IPS-18c (cell line): ENCODE results near the gene TEKTIP1.
"Not testable (repeated sequence)": the region's sequence is repeated elsewhere in the genome, so short reads cannot be mapped to it uniquely, and the experiment has no call there.

ENCODE experiments used
- H3K4me3 ChIP-seq: 2 replicates; pipeline ENCODE4 v1.7.0; 2013; ENCODE audit warnings: low read depth, mild to moderate bottlenecking, low read length, moderate library complexity; ENCODE audit not compliant: insufficient read depth
- H3K9me3 ChIP-seq: one replicate; pipeline ENCODE4 v1.6.1; 2013; ENCODE audit warnings: mild to moderate bottlenecking, low read length, moderate library complexity; ENCODE audit not compliant: control insufficient read depth, insufficient read depth

TEKTIP1 gene

DNA sequence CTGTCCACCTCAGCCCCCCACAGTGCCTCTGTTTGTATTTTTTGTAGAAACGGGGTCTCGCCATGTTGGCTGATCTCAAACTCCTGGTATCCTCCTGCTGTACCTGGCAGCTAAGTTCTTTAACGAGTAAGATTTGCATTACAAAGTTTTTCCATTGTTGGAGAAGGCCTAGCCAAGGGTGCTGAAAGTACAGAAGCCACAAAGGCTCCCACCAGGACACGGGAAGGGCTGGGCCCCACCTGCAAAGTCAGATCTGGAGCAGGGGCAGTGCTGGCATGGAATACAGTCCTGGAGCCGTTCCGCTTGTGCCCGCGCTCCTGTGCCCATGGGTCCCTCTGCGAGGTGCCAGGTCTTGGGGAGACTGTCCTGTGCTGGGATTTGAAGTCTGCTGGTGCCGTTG, 20.7 kb upstream of the TEKTIP1 start:
- H3K9me3 ChIP-seq = no peaks in the 10 kb centered on the region
- H3K4me3 ChIP-seq = peak overlapping the region; percentile 24

DNA sequence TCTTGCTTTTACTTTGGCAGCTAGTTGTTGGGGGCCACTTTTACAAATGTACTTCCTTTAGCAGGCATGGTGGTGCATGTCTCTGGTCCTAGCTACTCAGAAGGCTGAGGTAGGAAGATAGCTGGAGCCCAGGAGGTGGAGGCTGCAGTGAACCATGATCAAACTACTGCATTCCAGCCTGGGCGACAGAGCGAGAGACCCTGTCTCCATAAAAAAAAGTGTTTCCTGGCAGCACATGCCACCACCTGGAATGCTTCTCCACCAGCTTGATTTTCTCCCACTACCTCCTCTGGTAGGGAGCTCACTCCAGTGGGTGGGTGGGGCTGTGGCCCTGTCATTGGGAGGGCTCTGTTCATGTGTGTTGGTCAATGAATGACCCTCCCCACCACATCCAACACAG, 20.3 kb upstream of the TEKTIP1 start:
- no peaks in the 10 kb centered on the region for H3K9me3 ChIP-seq
- H3K4me3 ChIP-seq = peak overlapping the region; percentile 24

- H3K4me3 ChIP-seq = no peak overlapping the region
- no peaks in the 10 kb centered on the region for H3K9me3 ChIP-seq
These were observed 19.8 kb upstream of the TEKTIP1 start for GRCh38 chr19:3519126-3519525.

DNA sequence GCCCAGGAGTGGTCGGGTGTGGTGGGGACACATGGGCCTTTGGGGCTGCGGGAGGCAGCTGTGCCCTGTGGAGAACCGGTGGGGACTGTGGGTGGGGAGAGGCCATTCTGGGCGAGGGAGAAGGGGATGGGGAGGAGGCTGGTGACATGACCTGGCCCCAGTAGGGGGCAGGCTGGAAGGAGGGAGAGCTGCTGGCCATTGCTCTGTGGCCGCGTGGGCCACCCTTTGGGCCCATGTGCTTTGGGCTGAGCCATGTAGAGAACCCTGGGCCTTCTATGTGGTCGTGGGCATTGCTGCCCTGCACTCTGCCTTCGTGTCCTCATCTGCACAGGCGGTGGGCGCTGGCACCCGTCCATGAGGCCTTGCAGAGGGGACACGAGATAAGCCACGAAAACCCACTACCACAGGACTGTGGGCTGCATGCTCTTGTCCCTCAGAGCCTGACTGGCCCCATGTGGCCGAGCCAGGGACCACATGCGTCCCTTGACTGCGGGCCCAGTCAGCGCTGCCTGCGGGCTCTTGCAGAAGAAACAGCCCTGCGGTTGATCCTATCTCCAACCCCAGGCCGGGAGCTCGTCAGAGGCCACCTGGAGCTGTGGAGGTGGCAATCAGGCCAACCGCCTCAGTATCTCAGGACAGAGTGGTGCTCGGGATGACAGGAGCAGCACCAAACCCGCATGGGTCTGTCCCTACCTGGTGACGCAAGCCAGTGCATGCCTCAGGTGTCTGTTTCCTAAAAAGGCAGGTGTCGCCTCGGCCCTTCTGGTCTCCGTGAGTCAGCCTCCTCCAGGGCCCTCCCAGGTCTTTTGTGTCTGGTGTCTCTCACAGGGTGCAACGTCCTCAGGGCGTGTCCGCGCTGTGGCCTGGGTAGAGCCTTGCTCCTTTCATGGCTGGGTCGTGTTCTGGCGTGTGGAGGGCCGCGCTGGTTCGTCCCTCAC, 18.5 kb upstream of the TEKTIP1 start:
- no peak overlapping the region for H3K4me3 ChIP-seq

DNA sequence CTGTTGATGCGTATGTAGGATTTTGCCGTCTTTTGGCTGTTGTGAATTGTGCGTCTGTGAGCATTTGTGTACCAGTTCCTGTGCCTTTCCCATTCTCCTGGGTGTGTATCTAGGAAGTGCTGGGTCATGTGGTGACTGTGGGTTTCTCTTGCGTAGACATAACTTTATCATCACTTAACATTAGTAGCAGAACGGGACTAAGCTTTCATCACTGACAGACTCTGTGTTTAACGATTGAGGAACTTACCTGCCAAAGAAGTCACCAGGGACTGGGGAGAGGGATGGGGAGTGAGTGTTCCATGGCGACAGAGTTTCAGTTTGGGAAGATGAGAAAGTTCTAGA, 17.9 kb upstream of the TEKTIP1 start:
- Histone ChIP-seq H3K9me3 (no peaks in the 10 kb centered on the region), H3K4me3 (no peak overlapping the region)

More for the DNA sequence above, 18.5 kb upstream of the TEKTIP1 start:
- H3K9me3 ChIP-seq = no peaks in the 10 kb centered on the region

GRCh38 chr19:3522421-3523360, 16.3 kb upstream of the TEKTIP1 start:
- H3K9me3 ChIP-seq = no peaks in the 10 kb centered on the region
- H3K4me3 ChIP-seq = no peak overlapping the region

DNA sequence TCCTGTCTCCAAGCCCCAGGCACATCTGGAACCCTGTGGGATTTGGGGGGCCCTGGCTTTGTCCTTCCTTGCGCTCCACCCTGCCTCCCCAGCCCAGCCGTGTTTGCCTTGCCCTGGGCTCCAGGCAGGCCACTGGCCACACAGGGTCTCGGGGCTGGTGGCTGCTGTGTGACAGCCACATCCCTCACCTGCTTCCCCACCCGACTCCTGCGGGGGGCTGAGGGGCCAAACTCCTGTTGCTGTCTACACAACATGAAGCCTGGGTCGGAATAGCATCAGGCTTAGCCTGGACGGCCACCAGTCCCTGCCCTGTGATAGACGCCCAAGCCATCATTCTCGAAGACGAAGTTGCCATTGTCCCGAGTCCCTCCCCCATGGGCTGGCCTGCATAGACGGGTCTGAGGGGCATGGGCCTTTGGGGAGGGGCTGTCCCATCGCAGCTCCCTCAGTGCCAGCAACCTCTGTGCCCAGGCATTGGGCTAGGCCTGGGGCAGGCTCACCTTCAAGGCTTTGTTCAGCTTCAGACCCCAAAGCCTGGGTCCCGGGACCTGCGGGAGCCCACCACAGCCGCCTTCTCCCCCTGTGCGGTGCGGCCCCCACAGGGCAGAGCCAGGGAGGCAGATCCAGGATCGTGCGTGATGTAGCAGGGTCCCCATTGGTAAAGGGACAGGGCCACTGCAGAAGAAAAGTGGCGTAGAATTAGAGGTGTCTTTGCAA, 15.5 kb upstream of the TEKTIP1 start:
- no peak overlapping the region for H3K4me3 ChIP-seq
- H3K9me3 ChIP-seq = no peaks in the 10 kb centered on the region

DNA sequence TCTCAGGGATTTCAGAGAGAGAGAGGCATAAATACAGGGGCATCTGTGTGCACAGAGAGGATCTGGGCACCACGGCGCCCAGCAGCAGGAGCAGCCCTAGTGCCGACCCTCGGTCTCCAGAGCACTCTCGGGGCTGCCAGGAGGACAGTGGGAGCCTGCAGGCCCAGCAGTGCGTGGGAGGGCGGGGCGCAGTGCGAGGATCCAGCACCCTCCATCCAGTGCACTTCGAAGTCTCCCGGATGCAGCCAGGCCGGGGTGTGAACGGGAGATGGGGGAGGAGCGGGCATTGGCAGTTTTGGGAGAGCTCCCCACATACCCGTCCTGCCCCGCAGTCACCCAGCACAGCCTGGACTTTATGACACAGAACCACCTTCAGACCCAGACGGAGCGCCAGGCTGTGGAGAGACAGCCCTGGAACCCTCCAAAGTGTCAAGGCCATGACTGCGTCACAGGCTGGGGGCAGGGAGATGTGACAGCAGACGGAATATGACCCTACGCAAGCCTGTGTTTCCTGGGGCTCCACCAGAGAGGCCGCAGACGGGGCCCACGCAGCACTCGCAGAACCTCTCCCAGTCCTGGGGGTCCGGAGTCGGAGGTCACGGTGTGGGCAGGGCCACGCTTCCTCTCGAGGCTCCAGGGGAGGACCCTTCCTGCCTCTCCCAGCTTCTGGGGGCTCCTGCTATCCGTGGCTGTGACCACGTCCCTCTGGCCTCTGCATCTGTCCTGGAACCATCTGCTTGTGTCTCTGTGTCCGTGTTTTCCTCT, 14.7 kb upstream of the TEKTIP1 start:
- H3K4me3 ChIP-seq = no peak overlapping the region

DNA sequence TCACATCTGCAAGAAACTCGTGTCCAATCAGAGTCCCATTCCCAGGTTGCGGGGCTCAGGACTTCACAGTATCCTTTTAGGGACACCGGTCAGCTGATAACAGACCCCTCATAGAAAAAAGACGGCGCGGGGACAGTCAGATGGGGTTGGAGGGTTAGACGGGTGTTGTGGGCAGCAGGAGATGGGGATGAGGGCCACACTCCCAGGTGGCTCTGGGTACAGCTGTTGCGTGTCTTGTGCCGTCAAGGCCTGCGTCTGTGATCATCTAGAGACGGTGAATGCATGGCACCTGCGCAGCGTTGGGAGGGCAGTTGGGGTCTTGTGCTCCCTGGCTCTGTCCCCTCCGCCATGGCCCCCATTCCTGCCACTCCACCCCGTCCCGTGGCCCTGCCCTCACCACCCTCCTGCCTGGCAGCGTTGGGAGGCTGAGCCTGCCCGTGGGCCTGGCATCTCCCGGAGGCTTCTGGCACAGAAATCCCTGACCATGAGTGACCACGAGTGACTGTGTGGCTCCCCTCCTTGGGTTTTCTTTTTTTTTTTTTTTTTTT, 14.0 kb upstream of the TEKTIP1 start:
- Histone ChIP-seq H3K9me3 (no peaks in the 10 kb centered on the region), H3K4me3 (no peak overlapping the region)

More for the DNA sequence above, 14.7 kb upstream of the TEKTIP1 start:
- H3K9me3 ChIP-seq = no peaks in the 10 kb centered on the region

DNA sequence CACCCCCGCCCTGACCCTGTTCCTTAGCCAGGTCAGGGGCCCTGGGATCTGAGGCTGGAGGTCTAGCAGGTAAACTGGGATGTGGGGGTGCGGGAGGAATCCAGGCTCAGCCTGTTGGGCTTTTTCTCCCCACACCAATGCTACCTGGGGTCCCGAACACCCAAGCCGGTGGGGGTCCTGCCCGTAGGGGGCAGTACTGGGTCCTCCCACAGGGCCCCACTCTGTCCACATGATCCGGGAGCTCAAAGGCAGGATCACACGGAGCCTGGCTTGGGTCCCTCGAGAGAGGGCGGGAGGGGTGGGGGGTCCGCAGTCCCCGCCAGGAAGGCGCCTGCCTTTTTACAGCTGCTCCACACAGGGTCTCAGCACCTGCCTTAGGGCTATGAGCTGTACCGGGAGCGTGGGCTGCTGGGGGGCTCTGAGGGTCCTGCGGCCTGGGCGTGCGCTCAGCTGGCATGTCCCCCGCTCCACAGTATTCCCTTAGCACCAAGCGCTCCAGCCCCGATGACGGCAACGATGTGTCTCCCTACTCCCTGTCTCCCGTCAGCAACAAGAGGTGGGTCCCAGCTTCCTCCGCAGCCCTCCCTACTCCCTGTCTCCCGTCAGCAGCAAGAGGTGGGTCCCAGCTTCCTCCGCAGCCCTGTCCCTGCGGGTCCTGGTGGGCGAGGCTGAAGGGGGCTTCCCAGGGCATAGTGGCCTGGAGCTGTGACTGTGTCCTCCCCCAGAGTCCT, 12.3 kb upstream of the TEKTIP1 start:
- no peak overlapping the region for H3K4me3 ChIP-seq
- H3K9me3 ChIP-seq = no peaks in the 10 kb centered on the region

DNA sequence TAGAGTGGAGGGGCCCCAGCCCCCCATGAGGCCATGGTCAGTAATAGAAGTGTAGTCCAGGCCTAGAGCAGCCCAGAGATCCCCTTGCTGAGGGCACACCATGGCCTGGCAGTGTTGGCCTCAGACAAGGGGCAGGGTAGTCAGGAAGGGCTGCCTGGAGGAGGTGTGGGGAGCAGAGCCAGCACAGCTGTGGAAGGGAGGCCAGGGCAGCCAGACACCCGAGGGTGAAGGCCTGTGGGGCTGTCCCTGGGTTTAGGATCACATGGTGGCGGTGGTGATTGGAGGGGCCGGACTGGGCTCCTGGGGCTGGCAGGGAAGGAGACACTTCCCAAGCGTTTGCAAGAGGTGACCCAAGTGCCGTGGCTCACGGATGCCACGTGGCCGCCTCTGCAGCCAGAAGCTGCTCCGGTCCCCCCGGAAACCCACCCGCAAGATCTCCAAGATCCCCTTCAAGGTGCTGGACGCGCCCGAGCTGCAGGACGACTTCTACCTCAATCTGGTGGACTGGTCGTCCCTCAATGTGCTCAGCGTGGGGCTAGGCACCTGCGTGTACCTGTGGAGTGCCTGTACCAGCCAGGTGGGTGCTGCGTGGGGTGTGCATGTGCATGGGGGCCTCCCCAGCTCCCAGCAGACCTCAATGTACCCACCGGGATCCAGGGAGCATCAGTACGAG, 11.6 kb upstream of the TEKTIP1 start:
- Histone ChIP-seq H3K4me3 (no peak overlapping the region), H3K9me3 (no peaks in the 10 kb centered on the region)

- H3K4me3 ChIP-seq = no peak overlapping the region
- H3K9me3 ChIP-seq = no peaks in the 10 kb centered on the region
These were observed 10.9 kb upstream of the TEKTIP1 start for GRCh38 chr19:3528080-3528479.

DNA sequence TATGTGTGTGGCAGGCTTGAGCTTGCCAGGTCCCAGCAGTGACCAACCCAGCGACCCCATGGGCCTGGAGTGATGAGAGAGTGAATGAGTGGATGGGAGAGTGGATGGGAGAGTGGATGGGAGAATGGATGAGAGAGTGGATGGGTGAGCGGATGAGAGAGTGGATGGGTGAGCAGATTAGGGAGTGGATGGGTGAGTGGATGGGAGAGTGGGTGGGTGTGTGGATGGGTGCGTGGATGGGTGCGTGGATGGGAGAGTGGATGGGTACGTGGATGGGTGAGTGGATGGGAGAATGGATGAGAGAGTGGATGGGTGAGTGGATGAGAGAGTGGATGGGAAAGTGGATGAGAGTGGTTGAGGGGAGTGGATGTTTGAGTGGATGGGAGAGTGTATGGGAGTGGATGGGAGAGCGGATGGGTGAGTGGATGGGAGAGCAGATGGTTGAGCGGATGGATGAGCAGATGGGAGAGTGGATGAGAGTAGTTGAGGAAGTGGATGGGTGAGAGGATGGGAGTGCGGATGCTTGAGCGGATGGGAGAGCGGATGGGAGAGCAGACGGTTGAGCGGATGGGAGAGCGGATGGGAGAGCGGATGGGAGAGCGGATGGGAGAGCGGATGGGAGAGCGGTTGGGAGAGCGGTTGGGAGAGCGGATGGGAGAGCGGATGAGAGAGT, 10.3 kb upstream of the TEKTIP1 start:
- Histone ChIP-seq H3K4me3 (no peak overlapping the region), H3K9me3 (no peaks in the 10 kb centered on the region)

DNA sequence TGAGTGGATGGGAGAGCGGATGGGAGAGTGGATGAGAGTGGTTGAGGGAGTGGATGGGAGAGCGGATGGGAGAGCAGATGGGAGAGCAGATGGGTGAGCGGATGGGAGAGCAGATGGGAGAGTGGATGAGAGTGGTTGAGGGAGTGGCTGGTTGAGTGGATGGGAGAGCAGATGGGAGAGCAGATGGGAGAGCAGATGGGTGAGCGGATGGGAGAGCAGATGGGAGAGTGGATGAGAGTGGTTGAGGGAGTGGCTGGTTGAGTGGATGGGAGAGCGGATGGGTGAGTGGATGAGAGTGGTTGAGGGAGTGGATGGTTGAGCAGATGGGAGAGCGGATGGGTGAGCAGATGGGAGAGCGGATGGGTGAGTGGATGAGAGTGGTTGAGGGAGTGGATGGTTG, 9.7 kb upstream of the TEKTIP1 start:
- H3K9me3 ChIP-seq, H3K4me3 ChIP-seq: not testable (repeated sequence)

DNA sequence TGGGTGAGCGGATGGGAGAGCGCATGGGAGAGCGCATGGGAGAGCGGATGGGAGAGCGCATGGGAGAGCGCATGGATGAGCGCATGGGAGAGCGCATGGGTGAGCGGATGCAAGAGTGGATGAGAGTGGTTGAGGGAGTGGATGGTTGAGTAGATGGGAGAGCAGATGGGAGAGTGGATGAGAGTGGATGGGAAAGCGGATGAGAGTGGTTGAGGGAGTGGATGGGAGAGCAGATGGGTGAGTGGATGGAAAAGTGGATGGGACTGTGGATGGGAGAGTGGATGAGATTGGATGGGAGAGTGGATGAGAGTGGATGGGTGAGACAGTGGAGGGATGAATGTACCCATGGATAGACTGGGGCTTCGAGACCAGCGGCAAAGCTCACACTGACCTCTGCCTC, 8.6 kb upstream of the TEKTIP1 start:
- Histone ChIP-seq H3K4me3 (no peak overlapping the region), H3K9me3 (no peaks in the 10 kb centered on the region)
